ENCODE data around the gene FHAD1. TPM values are rescaled to one million over a fixed set of nuclear protein-coding genes. Genes with fewer than 3 reads are reported as not detected.

FHAD1 gene
- total RNA-seq, 1 donor from 2014 or later = not detected

DNA sequence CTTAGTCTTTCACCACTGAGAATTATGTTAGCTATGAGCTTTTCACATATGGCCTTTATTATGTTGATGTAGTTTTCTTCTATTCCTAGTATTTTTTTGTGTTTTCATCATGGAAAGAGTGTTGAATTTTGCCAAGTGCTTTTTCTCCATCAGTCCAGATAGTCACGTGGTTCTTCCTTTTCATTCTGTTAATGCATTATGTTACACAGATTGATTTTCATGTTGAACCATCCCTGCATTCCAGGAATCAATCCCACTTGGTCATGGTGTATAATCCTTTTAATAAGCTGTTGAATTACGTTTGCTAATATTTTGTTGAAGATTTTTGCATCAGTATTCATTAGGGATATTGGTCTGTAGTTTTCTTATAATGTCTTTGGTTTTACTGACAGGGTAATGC is 17.7 kb downstream of the FHAD1 start:
- Histone ChIP-seq H3K4me1 (peaks cover 14% of the 10 kb centered on the region), H3K9me3 (no peaks in the 10 kb centered on the region), H3K27me3 (no peaks in the 10 kb centered on the region), H3K27ac (no peak overlapping the region), H3K36me3 (no peaks in the 10 kb centered on the region), H3K4me3 (no peak overlapping the region)
- intact Hi-C loops (cut with DNase I) = no loop called here
- DNase-seq (ENCODE audit: extremely low spot score in 2 of 2) = no peak
- no peak for TF ChIP-seq POLR2A (IDR thresholded peaks at IDR 0.05)
- TF ChIP-seq, protein P1, sequence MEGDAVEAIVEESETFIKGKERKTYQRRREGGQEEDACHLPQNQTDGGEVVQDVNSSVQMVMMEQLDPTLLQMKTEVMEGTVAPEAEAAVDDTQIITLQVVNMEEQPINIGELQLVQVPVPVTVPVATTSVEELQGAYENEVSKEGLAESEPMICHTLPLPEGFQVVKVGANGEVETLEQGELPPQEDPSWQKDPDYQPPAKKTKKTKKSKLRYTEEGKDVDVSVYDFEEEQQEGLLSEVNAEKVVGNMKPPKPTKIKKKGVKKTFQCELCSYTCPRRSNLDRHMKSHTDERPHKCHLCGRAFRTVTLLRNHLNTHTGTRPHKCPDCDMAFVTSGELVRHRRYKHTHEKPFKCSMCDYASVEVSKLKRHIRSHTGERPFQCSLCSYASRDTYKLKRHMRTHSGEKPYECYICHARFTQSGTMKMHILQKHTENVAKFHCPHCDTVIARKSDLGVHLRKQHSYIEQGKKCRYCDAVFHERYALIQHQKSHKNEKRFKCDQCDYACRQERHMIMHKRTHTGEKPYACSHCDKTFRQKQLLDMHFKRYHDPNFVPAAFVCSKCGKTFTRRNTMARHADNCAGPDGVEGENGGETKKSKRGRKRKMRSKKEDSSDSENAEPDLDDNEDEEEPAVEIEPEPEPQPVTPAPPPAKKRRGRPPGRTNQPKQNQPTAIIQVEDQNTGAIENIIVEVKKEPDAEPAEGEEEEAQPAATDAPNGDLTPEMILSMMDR (IDR thresholded peaks at IDR 0.05) = no peak
- TF ChIP-seq POLR2AphosphoS5 (IDR thresholded peaks at IDR 0.05; ENCODE audit: insufficient read depth in 1 of 2, low read depth in 1 of 2) = no peak

- Histone ChIP-seq H3K36me3 (no peaks in the 10 kb centered on the region), H3K9me3 (no peaks in the 10 kb centered on the region), H3K4me3 (no peak overlapping the region), H3K27me3 (no peaks in the 10 kb centered on the region), H3K27ac (no peak overlapping the region), H3K4me1 (no peaks in the 10 kb centered on the region)
- intact Hi-C loops (cut with DNase I) = loop anchor here (5.0 kb wide), 1 partner anchor 144 kb away; no protein-coding TSS in a partner anchor
- DNase-seq (ENCODE audit: extremely low spot score in 2 of 2) = peak in 1 of 2 donors; percentile 37
- TF ChIP-seq POLR2A (IDR thresholded peaks at IDR 0.05) (no peak), POLR2AphosphoS5 (IDR thresholded peaks at IDR 0.05; ENCODE audit: insufficient read depth in 1 of 2, low read depth in 1 of 2) (no peak)
- TF ChIP-seq, protein P1 (IDR thresholded peaks at IDR 0.05) = no peak
These were observed 24.2 kb downstream of the FHAD1 start for GRCh38 chr1:15271196-15271595.

GRCh38 chr1:15272009-15272781 is 25.2 kb downstream of the FHAD1 start:
- H3K27ac ChIP-seq = no peak overlapping the region
- intact Hi-C loops (cut with DNase I) = loop anchor here (2.0 to 5.0 kb wide), 2 partner anchors 119 to 145 kb away; partner anchors contain the start of gene TMEM51
- peak in 1 of 2 donors; percentile 86 for DNase-seq (ENCODE audit: extremely low spot score in 2 of 2)
- H3K27me3 ChIP-seq = no peaks in the 10 kb centered on the region
- TF ChIP-seq POLR2AphosphoS5 (IDR thresholded peaks at IDR 0.05; ENCODE audit: insufficient read depth in 1 of 2, low read depth in 1 of 2) = no peak
- TF ChIP-seq, protein P1 (IDR thresholded peaks at IDR 0.05) = peak; percentile 59 to 89 (median 66)
- TF ChIP-seq POLR2A (IDR thresholded peaks at IDR 0.05) = no peak
- H3K36me3 ChIP-seq = no peaks in the 10 kb centered on the region
- no peaks in the 10 kb centered on the region for H3K4me1 ChIP-seq
- H3K4me3 ChIP-seq = no peak overlapping the region
- H3K9me3 ChIP-seq = no peaks in the 10 kb centered on the region

GRCh38 chr1:15272782-15273127 is 25.7 kb downstream of the FHAD1 start:
- intact Hi-C loops (cut with DNase I) = loop anchor here (2.0 to 5.0 kb wide), 2 partner anchors 120 to 145 kb away; partner anchors contain the start of gene TMEM51

More at GRCh38 chr1:15272782-15273127, 25.7 kb downstream of the FHAD1 start:
- Histone ChIP-seq H3K4me1 (no peaks in the 10 kb centered on the region), H3K36me3 (no peaks in the 10 kb centered on the region), H3K9me3 (no peaks in the 10 kb centered on the region), H3K27ac (no peak overlapping the region), H3K4me3 (no peak overlapping the region), H3K27me3 (no peaks in the 10 kb centered on the region)
- no peak for DNase-seq (ENCODE audit: extremely low spot score in 2 of 2)
- TF ChIP-seq, protein P1 (IDR thresholded peaks at IDR 0.05) = no peak
- TF ChIP-seq POLR2A (IDR thresholded peaks at IDR 0.05) = no peak
- no peak for TF ChIP-seq POLR2AphosphoS5 (IDR thresholded peaks at IDR 0.05; ENCODE audit: insufficient read depth in 1 of 2, low read depth in 1 of 2)
